HG02678 (cell line): ENCODE results near the gene RBBP8NL.

Source experiments
- ATAC-seq: cut with Tn5 transposase; IDR thresholded peaks from one replicate; pipeline ENCODE4 v1.9.1; 2021; ENCODE audit warnings: mild to moderate bottlenecking, moderate library complexity; ENCODE audit not compliant: unreplicated experiment

RBBP8NL gene

GRCh38 chr20:62423326-62423706, 4.0 kb downstream of the RBBP8NL start:
- no peak for ATAC-seq

GRCh38 chr20:62422636-62423325, 4.6 kb downstream of the RBBP8NL start:
- ATAC-seq, result no peak

- no peak for ATAC-seq
These were observed 5.7 kb downstream of the RBBP8NL start for GRCh38 chr20:62421716-62421990.

GRCh38 chr20:62420846-62421715, 6.3 kb downstream of the RBBP8NL start:
- ATAC-seq, result no peak

DNA sequence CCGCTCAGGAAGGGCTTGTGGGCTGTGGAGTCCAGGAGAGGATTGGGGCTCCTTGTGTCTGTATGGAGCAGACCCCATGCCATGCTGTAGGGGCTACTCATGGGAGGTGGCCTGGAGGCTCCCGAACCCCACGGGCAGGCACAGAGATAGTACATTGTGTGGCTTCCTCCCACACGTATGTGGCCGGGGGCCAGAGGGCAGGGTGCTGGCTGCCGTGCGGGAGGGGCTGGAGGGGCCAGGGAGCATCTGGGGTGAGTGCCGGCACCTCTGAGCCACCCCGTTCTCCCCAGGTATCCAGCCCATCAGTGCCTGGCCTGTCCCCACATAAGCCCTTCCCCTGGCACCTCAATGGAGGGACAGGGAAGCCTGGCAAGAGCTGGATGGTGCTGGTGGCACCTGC, 7.6 kb downstream of the RBBP8NL start:
- ATAC-seq, result no peak

DNA sequence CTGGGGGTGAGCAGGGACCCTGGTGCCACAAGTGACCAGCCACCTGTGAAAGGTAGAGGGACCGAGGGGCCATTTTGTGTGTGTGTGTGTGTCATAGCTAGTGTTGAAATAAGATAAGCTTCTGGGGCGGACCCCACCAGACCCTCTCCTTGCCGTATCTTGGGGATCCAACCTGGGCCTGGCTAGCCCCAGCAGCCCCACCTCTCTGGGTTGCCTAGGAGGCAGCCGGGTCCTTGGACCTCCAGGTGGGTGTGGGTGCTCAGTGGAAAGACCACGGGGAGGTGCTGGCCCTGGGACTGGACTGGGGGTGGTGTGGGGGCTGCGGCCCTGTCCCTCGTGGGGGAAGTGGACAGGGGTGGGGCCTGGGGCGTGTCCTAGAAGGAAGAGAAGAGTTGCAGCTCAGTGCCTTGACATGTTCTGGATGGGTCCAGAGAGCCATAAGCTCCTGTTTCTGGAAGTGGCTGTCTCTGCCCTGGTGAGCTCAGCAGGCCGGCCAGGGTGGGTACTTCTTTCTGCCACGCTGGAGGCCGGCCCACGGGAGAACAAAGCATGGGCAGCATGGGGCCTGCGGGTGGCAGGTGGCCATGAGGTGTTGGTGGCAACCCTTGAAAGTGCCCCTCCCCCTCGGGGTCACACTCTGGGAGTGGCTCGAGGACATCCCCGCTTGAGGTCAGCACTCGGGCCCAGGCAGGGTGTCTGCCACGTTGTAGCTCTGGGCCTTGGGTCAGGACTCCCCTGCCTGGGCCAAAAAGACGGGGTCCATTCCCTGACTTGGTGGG, 8.4 kb downstream of the RBBP8NL start:
- ATAC-seq, result no peak

DNA sequence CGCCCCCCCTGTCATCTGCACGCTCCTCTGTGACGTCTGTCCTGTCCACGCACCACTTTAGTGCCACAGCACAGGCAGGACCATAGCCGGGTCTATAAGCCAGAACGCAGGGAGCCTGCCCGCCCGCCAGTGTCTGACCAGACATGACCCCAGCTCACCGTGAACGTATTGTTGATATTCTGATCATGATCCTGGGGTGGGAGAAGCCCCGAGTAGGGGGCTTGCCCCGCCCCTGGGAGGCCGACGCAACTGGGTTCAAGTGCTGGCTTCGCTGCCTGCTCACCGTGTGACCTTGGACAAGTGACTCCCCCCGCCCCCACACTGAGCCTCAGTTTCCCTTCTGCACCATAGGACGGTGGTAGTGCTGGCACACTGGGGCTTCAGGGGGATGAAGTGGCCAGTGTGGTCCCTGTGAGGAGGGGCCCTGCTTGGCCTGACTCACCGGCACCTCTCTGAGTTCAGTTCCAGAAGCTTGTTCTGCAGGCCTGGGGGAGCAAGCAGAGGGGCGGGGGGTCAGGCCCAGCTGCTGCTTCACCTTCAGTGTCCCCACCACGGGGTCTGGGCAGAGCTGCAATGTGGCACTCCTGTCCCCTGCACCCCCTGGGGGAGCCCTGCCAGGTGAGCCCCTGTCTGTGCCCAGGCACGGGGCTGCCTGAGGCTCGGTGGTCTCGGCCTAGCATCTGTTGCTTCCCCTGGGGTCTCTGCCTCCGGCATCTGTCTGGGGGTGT, 9.2 kb downstream of the RBBP8NL start:
- ATAC-seq, result no peak

- no peak for ATAC-seq
These were observed 10.4 kb downstream of the RBBP8NL start for GRCh38 chr20:62416651-62417637.

- ATAC-seq, result no peak
These were observed 11.8 kb downstream of the RBBP8NL start for GRCh38 chr20:62415354-62416111.

GRCh38 chr20:62413896-62414481, 13.3 kb downstream of the RBBP8NL start:
- no peak for ATAC-seq

DNA sequence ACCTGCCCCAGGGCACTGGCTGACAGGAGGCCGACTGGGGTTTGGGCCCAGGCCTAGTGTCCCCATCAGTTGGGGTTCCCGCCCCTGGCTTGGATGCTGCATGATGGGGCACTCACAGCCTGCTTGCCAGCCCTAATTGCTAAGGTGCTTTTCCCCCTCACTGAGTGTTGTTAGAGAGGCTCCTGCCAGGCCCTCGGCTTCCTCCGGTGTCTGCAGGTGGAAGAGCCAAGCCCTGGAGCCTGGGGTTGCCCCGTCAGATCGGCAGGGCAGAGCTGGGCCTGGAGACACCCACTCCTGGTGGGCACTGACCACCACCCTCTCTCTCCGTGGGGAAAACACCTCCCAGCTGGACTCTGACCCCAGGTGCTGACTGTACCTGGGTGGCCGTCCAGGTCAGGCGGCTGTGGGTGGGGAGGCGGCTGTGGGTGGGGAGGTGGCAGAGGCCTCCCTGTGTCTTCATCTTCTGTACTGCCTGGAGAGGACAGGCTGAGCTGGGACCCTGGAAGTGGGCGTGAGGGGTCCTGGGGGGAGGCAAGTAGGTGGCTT, 14.2 kb downstream of the RBBP8NL start:
- no peak for ATAC-seq

DNA sequence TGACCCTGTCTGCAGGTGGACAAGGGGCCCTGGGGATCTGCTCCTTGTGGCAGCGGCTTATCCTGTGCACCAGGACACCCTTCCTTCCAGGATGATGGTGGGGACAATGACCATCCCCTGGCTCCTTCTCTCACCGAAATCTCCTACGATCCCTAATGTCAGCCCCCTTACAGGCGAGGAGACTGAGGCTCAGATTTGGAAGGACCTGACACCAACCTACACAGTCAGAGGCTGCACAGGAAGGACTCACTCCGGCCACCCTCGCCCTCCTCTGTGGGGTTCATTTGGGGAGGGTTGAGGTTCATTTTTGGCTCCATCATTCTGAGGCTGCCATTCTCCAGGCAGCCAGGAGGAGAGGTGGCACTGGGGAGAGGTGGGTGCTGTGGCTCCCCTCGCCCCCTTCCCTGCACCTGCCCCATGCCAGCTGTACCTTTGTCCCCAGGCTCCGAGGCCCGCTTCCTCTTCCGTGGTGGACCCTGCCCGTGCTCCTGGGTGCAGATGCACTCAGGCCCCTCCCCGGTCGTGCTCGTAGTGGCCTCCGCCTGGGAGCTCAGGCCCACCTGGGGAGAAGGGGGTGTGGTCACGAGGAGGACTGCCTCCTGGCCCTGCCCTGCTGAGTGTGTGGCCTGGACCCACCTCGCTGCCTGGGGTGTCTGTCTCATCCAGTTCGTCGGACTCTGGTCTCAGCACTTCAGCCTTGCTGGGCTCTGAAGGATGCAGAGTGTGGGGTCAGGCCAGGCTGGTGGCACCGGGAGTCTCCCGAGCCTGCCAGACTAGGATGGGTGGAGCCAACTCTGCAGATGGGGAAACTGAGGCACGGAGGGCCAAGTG, 14.9 kb downstream of the RBBP8NL start:
- no peak for ATAC-seq

DNA sequence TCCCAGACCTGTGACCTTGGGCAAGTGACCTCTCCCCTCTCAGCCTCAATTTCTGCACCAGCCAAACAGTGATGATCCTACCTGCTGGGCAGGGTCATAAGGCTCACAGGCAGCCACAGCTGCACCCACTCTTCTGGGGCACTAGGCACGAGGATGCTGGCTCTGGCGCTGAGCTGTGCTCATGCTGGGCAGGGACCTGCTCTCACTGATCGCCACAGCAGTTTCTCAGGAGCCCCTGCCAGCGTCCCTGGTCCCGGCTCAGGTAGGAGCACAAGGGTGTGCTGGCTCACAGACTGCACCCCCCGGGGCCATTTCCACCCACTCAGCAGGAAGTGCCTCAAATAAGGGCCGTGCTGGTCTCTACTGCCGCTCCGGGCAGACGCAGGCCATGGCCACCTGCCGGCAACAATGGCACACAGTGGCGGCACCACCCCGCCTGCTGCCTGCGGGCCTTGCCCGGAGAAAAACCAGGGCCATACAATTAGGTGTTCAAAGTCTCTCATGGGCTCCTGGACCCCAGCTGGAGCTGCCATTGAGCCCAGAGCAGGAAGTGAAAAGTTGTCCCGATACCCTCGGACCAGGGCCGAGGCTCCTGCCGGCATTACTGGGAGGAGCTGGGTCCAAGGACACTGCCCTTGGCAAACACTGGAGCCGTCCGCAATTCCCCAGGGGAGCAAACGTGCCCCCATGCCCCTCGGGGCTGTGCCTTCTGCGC, 15.7 kb downstream of the RBBP8NL start:
- ATAC-seq, result no peak

- no peak for ATAC-seq
These were observed 16.4 kb downstream of the RBBP8NL start for GRCh38 chr20:62410746-62411478.

DNA sequence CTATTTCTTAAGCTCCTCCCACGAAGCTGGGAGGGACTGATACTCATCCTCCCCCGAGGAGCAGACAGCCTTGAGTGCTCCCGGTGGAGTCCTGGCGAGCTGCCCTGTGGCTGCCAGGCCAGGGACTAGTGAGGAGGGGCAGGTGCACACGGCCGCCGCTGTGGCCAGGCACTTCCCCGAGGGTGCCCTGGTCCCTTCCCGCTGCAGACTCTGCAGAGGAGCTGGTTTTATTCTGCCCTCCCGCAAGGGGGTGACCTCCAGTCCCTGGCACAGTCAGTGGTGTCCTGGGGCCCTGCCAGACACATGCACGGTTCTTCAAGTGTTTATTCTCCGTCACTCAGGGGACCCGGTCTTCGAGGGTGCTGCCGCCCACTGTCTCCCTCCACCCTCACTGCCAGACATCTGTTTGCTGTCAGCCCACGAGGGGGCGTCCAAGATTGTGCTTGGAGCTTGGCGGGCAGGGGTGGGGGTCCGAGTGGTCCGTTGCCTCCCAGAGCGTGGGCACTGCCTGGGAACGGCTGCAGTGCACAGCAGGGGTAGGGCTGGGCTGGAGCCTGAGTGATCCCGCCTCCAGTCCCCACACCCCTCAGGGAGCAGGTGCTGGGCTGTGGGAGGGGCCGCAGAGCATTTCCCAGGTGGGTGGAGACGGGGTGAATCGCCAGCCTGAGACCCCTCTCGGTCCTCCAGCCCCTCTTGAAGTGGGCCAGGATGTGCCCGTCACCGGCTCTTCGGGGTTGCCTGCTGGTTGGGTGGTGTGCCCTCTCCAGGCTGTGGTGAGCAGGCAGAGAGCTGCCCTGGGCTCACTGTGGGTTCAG, 17.2 kb downstream of the RBBP8NL start:
- no peak for ATAC-seq
